ENCODE data around the gene CPEB3. TPM values are rescaled to one million over a fixed set of nuclear protein-coding genes. Genes with fewer than 3 reads are reported as not detected.
A peak's percentile ranks its signal among the peaks of the same experiment; 100 is the strongest.

The CPEB3 gene
- total RNA-seq, 1 donor from 2014 or later, result 3.0 TPM

- Mint-ChIP-seq H3K27me3 (ENCODE audit: low read depth) (no peaks in the 10 kb centered on the region), H3K27ac (no peak overlapping the region), H3K4me1 (peaks cover 5% of the 10 kb centered on the region), H3K4me3 (no peak overlapping the region), H3K36me3 (peaks cover 4% of the 10 kb centered on the region), H3K9me3 (no peaks in the 10 kb centered on the region)
- DNase-seq (ENCODE audit: low spot score in 2 of 2, unreplicated experiment in 2 of 2), result no peak
- TF ChIP-seq, protein P1, sequence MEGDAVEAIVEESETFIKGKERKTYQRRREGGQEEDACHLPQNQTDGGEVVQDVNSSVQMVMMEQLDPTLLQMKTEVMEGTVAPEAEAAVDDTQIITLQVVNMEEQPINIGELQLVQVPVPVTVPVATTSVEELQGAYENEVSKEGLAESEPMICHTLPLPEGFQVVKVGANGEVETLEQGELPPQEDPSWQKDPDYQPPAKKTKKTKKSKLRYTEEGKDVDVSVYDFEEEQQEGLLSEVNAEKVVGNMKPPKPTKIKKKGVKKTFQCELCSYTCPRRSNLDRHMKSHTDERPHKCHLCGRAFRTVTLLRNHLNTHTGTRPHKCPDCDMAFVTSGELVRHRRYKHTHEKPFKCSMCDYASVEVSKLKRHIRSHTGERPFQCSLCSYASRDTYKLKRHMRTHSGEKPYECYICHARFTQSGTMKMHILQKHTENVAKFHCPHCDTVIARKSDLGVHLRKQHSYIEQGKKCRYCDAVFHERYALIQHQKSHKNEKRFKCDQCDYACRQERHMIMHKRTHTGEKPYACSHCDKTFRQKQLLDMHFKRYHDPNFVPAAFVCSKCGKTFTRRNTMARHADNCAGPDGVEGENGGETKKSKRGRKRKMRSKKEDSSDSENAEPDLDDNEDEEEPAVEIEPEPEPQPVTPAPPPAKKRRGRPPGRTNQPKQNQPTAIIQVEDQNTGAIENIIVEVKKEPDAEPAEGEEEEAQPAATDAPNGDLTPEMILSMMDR (IDR thresholded peaks at IDR 0.05; ENCODE audit: unreplicated experiment), result no peak
These were observed 12.2 kb upstream of the CPEB3 start for GRCh38 chr10:92303096-92303495.

- TF ChIP-seq, protein P1 (IDR thresholded peaks at IDR 0.05; ENCODE audit: unreplicated experiment), result no peak
- Mint-ChIP-seq H3K9me3 (no peaks in the 10 kb centered on the region), H3K4me3 (no peak overlapping the region), H3K4me1 (peaks cover 8% of the 10 kb centered on the region), H3K27ac (no peak overlapping the region), H3K27me3 (ENCODE audit: low read depth) (no peaks in the 10 kb centered on the region), H3K36me3 (peaks cover 15% of the 10 kb centered on the region)
- no peak for DNase-seq (ENCODE audit: low spot score in 2 of 2, unreplicated experiment in 2 of 2)
These were observed 7.6 kb upstream of the CPEB3 start for GRCh38 chr10:92298487-92298886.

DNA sequence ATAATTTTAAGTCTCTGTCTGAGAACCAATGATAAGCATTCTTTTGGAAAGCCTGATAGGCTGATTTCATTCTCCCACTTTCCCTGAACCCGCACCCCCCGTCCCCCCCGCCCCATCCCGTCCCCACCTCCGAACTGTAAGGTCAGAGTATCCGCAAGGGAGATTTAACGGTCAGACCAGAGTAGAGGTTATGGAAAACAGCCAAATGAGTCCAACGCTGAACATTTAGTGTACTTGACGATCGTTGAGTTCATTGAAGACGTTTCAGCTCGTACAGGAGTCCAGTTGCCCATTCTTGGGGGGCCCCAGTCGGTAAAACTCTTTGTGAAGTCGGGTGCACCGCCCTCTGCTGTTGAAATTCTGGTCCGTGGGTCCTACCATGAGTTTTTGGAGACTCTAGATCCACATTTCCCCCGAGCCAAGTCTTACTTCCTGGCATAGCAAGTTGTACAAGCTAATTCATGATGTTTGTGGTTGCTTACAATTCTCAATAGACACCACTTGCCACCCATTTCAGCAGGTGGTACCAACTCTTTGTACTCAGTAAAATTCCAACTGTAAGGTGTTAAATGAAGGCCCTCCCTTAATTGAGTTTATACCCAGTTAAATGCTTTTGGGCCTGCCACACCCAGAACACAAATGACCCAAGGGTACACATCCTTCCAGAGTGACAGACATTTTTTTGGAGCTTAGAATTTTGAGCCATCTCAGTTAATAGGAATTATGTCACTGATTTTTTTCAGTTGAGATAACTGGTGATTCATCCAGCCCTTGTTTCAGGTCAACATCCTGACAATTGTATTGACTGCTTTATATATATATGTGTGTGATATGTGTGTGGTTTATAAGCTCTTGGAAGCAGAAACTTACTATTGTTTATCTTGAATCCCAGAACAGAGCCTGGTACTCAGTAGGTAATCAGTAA is 1.3 kb upstream of the CPEB3 start:
- H3K27me3 Mint-ChIP-seq (ENCODE audit: low read depth), result no peaks in the 10 kb centered on the region
- H3K9me3 Mint-ChIP-seq, result no peaks in the 10 kb centered on the region
- H3K36me3 Mint-ChIP-seq, result peaks cover 11% of the 10 kb centered on the region
- H3K27ac Mint-ChIP-seq, result peak overlapping the region; percentile 87
- peak in 1 of 2 experiments; percentile 41 for DNase-seq (ENCODE audit: low spot score in 2 of 2, unreplicated experiment in 2 of 2)
- peak overlapping the region; percentile 92 for H3K4me3 Mint-ChIP-seq
- TF ChIP-seq, protein P1 (IDR thresholded peaks at IDR 0.05; ENCODE audit: unreplicated experiment), result no peak
- peaks cover 21% of the 10 kb centered on the region for H3K4me1 Mint-ChIP-seq

GRCh38 chr10:92291616-92291865 is 663 bp upstream of the CPEB3 start:
- H3K27ac Mint-ChIP-seq, result peak overlapping the region; percentile 47
- peak overlapping the region; percentile 92 for H3K4me3 Mint-ChIP-seq
- DNase-seq (ENCODE audit: low spot score in 2 of 2, unreplicated experiment in 2 of 2), result no peak
- peaks cover 21% of the 10 kb centered on the region for H3K4me1 Mint-ChIP-seq
- no peaks in the 10 kb centered on the region for H3K27me3 Mint-ChIP-seq (ENCODE audit: low read depth)
- peaks cover 8% of the 10 kb centered on the region for H3K36me3 Mint-ChIP-seq
- no peaks in the 10 kb centered on the region for H3K9me3 Mint-ChIP-seq
- TF ChIP-seq, protein P1 (IDR thresholded peaks at IDR 0.05; ENCODE audit: unreplicated experiment), result no peak

GRCh38 chr10:92290076-92290836 is 622 bp downstream of the CPEB3 start:
- Mint-ChIP-seq H3K4me1 (peaks cover 21% of the 10 kb centered on the region), H3K4me3 (peak overlapping the region; percentile 92), H3K27ac (peak overlapping the region; percentile 92), H3K9me3 (no peaks in the 10 kb centered on the region), H3K36me3 (peaks cover 7% of the 10 kb centered on the region), H3K27me3 (ENCODE audit: low read depth) (no peaks in the 10 kb centered on the region)
- DNase-seq (ENCODE audit: low spot score in 2 of 2, unreplicated experiment in 2 of 2), result peak in 1 of 2 experiments; percentile 19
- TF ChIP-seq, protein P1 (IDR thresholded peaks at IDR 0.05; ENCODE audit: unreplicated experiment), result no peak

All from mesothelial cell of epicardium (in vitro differentiated cells).